GM12878 (cell line): ENCODE data around the gene MSI2. TPM values are rescaled to one million over a fixed set of nuclear protein-coding genes. Genes with fewer than 3 reads are reported as not detected.

Experiments used
- ATAC-seq: fragments of 200-7000 bp; cut with Tn5 transposase; 3 replicates; pipeline ENCODE4 v1.9.1; 2020; ENCODE audit warnings: mild to moderate bottlenecking, moderate library complexity
- BruUV-seq: library from RNA; stranded (reverse); fragments of 400-500 nt; replicated peaks from 2 replicates; lab custom pipeline; 2021; lab: Mats Ljungman, UMichigan
- CTCF ChIA-PET: fragments of 300-600 bp; sonication (Branson Sonifier 250); formaldehyde crosslinking; extraction: SDS; loops from one replicate; lab custom pipeline; 2021; ENCODE audit warnings: inconsistent platforms; lab: Yijun Ruan, JAX
- POLR2A ChIA-PET: fragments of 350-600 bp; formaldehyde crosslinking; extraction: SDS; loops from one replicate; lab custom pipeline; 2021; ENCODE audit warnings: inconsistent platforms; lab: Charles Lee
- RAD21 ChIA-PET: fragments of 300-600 bp; sonication (Branson Sonifier 250); formaldehyde crosslinking; loops from one replicate; lab custom pipeline; 2023; ENCODE audit warnings: antibody characterized with exemption; ENCODE audit not compliant: unreplicated experiment; lab: Charles Lee
- SMC1A ChIA-PET: fragments of 300-600 bp; sonication (Branson Sonifier 250); formaldehyde crosslinking; loops from one replicate; lab custom pipeline; 2023; ENCODE audit not compliant: unreplicated experiment, uncharacterized antibody; lab: Charles Lee
- DNase-seq: peaks from one replicate; pipeline ENCODE4 v3.0.0-alpha.2; 2011; ENCODE audit warnings: low read depth, low spot score
- FAIRE-seq: peaks from 3 replicates; lab custom pipeline; 2011; peaks lifted over from hg19 to GRCh38; lab: Jason Lieb, UNC
- H2AFZ ChIP-seq: 2 replicates; pipeline ENCODE4 v1.6.0; 2011; ENCODE audit warnings: low read depth, low read length, control low read depth; ENCODE audit not compliant: control insufficient read depth
- H3K27ac ChIP-seq: 2 replicates; pipeline ENCODE4 v1.5.1; 2011; ENCODE audit warnings: control low read depth; ENCODE audit not compliant: control insufficient read depth, insufficient read depth
- H3K27me3 ChIP-seq, 2 experiments: replicated peaks in 1 of 2; 2 replicates each; pipeline versions ENCODE4 v1.6.0 to v1.6.1; 2011; ENCODE audit warnings: low read length in 1 of 2; ENCODE audit not compliant: control insufficient read depth in 2 of 2, insufficient read depth in 2 of 2
- H3K36me3 ChIP-seq, 2 experiments: 2 replicates each; pipeline ENCODE4 v1.5.1; 2011; ENCODE audit warnings: low read length in 1 of 2; ENCODE audit not compliant: control insufficient read depth in 2 of 2, insufficient read depth in 2 of 2
- H3K4me1 ChIP-seq: 2 replicates; pipeline ENCODE4 v1.6.1; 2011; ENCODE audit warnings: mild to moderate bottlenecking, low read length, moderate library complexity, mixed read lengths; ENCODE audit not compliant: control insufficient read depth, insufficient read depth
- H3K4me2 ChIP-seq: 2 replicates; pipeline ENCODE4 v1.6.0; 2011; ENCODE audit warnings: control low read depth; ENCODE audit not compliant: control insufficient read depth, insufficient read depth
- H3K4me3 ChIP-seq: fragments of 200-600 bp; sonication (generic); 2 replicates; pipeline ENCODE4 v1.5.1; 2016
- H3K79me2 ChIP-seq: 2 replicates; pipeline ENCODE4 v1.6.0; 2011; ENCODE audit warnings: low read length; ENCODE audit not compliant: control insufficient read depth, insufficient read depth
- H3K9ac ChIP-seq: 2 replicates; pipeline ENCODE4 v1.8.0; 2011; ENCODE audit warnings: low read length, control low read depth, mixed read lengths; ENCODE audit not compliant: control insufficient read depth, insufficient read depth
- H3K9me3 ChIP-seq: replicated peaks from 3 replicates; pipeline ENCODE4 v1.5.1; 2011; ENCODE audit warnings: mild to moderate bottlenecking, low read length; ENCODE audit not compliant: control insufficient read depth, insufficient read depth
- H4K20me1 ChIP-seq: 2 replicates; pipeline ENCODE4 v1.6.0; 2011; ENCODE audit not compliant: control insufficient read depth, insufficient read depth
- CEBPB ChIP-seq, 2 experiments: fragments of 150-350 bp in 1 of 2; IDR thresholded peaks; 2 replicates each; pipeline ENCODE4 v1.6.1; 2012 to 2014; ENCODE audit warnings: low read depth in 2 of 2, low read length in 2 of 2, borderline replicate concordance in 1 of 2, inconsistent platforms in 1 of 2
- HDAC2 ChIP-seq: fragments of 200-600 bp; sonication (generic); IDR thresholded peaks from 2 replicates; pipeline ENCODE4 v1.6.1; 2017
- NR2C1 ChIP-seq: fragments of 450-650 bp; IDR thresholded peaks from 2 replicates; pipeline ENCODE4 v1.6.1; 2017; ENCODE audit warnings: antibody characterized with exemption, mild to moderate bottlenecking, moderate library complexity
- SMC3 ChIP-seq: IDR thresholded peaks from 2 replicates; pipeline ENCODE4 v1.6.1; 2011; ENCODE audit warnings: low read length, improper control_type of control experiment, borderline replicate concordance
- SREBF1 ChIP-seq: IDR thresholded peaks from 2 replicates; pipeline ENCODE4 v1.6.1; 2012; ENCODE audit warnings: mild to moderate bottlenecking, low read length
- STAT3 ChIP-seq: IDR thresholded peaks from 2 replicates; pipeline ENCODE4 v1.6.1; 2011; ENCODE audit warnings: low read depth, low read length, improper control_type of control experiment
- WRNIP1 ChIP-seq: IDR thresholded peaks from 2 replicates; pipeline ENCODE4 v1.6.1; 2011; ENCODE audit warnings: low read depth, low read length, improper control_type of control experiment, borderline replicate concordance
- WGBS: methylation state at CpG from one replicate; pipeline ENCODE4 v1.1.6; 2016; ENCODE audit warnings: low lambda C conversion rate; ENCODE audit not compliant: insufficient replicate concordance, insufficient coverage; ENCODE audit errors: missing lambda C conversion rate; 5-methylcytosine and 5-hydroxymethylcytosine counted together
- in situ Hi-C: fragments of 300-500 bp; cut with MboI; formaldehyde crosslinking; loops from 9 replicates; pipeline ENCODE4 v1.14.3; 2018; ENCODE audit warnings: mixed read lengths
- intact Hi-C: fragments of 100-400 bp; cut with micrococcal nuclease; formaldehyde crosslinking; loops from one replicate; pipeline ENCODE4 v1.14.2; 2022; ENCODE audit not compliant: unreplicated experiment
- polyA plus RNA-seq, 11 experiments: library from polyadenylated mRNA; depleted of rRNA in 4 of 11; unstranded in 6 of 11; stranded (reverse) in 5 of 11; fragments of >200 nt; fragmentation: Nextera tagmentation in 4 of 11; fragmentation: Illumina TruSeq in 1 of 11; extraction: Ambion mirVana in 4 of 11; extraction: Trizol in 1 of 11; gene quantifications; 1 replicate in 1 of 11; 2 replicates in 10 of 11; pipeline versions ENCODE4 v1.2.1 to v1.2.3, GENCODE V29; 2011 to 2016; ENCODE audit warnings: inconsistent platforms in 2 of 11, missing spikeins in 2 of 11, low read depth in 1 of 11
- total RNA-seq, 4 experiments: library from RNA; depleted of rRNA in 3 of 4; stranded (reverse); fragments of >200 nt in 3 of 4; fragmentation: Illumina TruSeq in 1 of 4; extraction: Trizol in 1 of 4; gene quantifications; 2 replicates each; pipeline versions ENCODE4 v1.2.1 to v1.2.3, GENCODE V29; 2013 to 2021
- TF ChIP-seq, protein P1 (sequence below), 3 experiments: IDR thresholded peaks in 2 of 3; conservative IDR thresholded peaks in 1 of 3; 2 replicates each; pipeline ENCODE4 v1.5.1; 2011; ENCODE audit warnings: low read depth in 3 of 3, low read length in 3 of 3, mild to moderate bottlenecking in 3 of 3, control low read depth in 2 of 3, moderate library complexity in 2 of 3, inconsistent platforms in 1 of 3, mixed read lengths in 1 of 3; ENCODE audit not compliant: control insufficient read depth in 2 of 3, insufficient read depth in 1 of 3; ENCODE audit errors: extremely low read depth in 1 of 3
- TF ChIP-seq, protein P2 (sequence below): IDR thresholded peaks from 2 replicates; pipeline ENCODE4 v1.6.1; 2011; ENCODE audit warnings: mild to moderate bottlenecking, low read depth, low read length, moderate library complexity; ENCODE audit not compliant: insufficient replicate concordance
- TF ChIP-seq, protein P3 (sequence below): fragments of 450-650 bp; IDR thresholded peaks from 2 replicates; pipeline ENCODE4 v1.6.1; 2017; ENCODE audit warnings: low read depth, mild to moderate bottlenecking, moderate library complexity
- TF ChIP-seq, protein P4 (sequence below): fragments of 450-650 bp; IDR thresholded peaks from 2 replicates; pipeline ENCODE4 v1.6.1; 2018; ENCODE audit warnings: mild to moderate bottlenecking, low read depth, moderate library complexity; ENCODE audit not compliant: partially characterized antibody
- TF ChIP-seq, protein P5 (sequence below): fragments of 450-650 bp; formaldehyde crosslinking; IDR thresholded peaks from 2 replicates; pipeline ENCODE4 v1.5.0; 2022; ENCODE audit warnings: mild to moderate bottlenecking, missing genetic modification characterization

Gene MSI2
- total and polyA plus RNA-seq, 10 of the 15 experiments (the other 5 are each of a cell fraction or from before 2014, with no cell fraction given) = 6.1 to 76.1 (median 42.0) TPM

DNA sequence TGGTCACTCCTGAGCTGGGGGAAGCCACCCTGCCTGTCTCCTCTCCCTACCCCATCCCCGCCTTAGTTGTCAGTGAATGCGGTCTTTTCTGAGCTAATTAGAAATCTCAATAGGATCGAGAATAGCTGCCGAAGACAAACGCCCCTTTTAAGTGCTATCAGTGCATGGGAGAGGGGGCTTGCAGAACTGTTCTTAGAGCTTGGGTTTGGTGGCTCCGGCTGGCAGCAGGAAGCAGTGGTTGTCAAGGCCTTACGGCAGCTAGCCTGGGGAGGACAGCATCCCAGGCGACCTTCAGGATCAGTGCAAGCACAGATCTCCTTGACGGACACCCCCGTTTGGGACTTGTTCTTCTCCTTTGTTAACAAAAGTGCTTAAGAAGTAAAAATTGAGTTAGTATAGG lies 293.7 kb downstream of the MSI2 start:
- RAD21 ChIA-PET = interaction anchor here (0.9 to 1.5 kb wide), 4 partner anchors 25 to 95 kb away, joined by 3 to 6 read pairs (median 5); no protein-coding TSS in a partner anchor
- H3K4me1 ChIP-seq = peaks cover 32% of the 10 kb centered on the region
- in situ Hi-C loops = no loop called here
- H2AFZ ChIP-seq = no peak overlapping the region
- no TSS peak for BruUV-seq
- no peaks in the 10 kb centered on the region for H3K27me3 ChIP-seq
- no peak overlapping the region for H3K9ac ChIP-seq
- FAIRE-seq (no peak), ATAC-seq (no peak), DNase-seq (no peak)
- no peak overlapping the region for H3K27ac ChIP-seq
- intact Hi-C loops = no loop called here
- POLR2A ChIA-PET = interaction anchor here (1.3 kb wide), 2 partner anchors 12 to 80 kb away, joined by 3 to 6 read pairs; no protein-coding TSS in a partner anchor
- no peak overlapping the region for H3K4me2 ChIP-seq
- H3K4me3 ChIP-seq = no peak overlapping the region
- 94% methylated on average over 10 of the region's 10 CpGs for WGBS
- SMC1A ChIA-PET = interaction anchor here (0.9 to 3.3 kb wide), 6 partner anchors 12 to 306 kb away, joined by 3 to 34 read pairs (median 6); no protein-coding TSS in a partner anchor
- H3K79me2 ChIP-seq = peaks cover 16% of the 10 kb centered on the region
- H3K36me3 ChIP-seq = peaks cover 0 to 4% of the 10 kb centered on the region in 2 experiments; a peak in 1 of 4 replicates
- CTCF ChIA-PET = interaction anchor here (0.7 to 4.7 kb wide), 5 partner anchors 89 to 306 kb away, joined by 3 to 25 read pairs (median 5); no protein-coding TSS in a partner anchor
- H3K9me3 ChIP-seq = no peaks in the 10 kb centered on the region
- H4K20me1 ChIP-seq = no peaks in the 10 kb centered on the region
- TF ChIP-seq, protein P1, sequence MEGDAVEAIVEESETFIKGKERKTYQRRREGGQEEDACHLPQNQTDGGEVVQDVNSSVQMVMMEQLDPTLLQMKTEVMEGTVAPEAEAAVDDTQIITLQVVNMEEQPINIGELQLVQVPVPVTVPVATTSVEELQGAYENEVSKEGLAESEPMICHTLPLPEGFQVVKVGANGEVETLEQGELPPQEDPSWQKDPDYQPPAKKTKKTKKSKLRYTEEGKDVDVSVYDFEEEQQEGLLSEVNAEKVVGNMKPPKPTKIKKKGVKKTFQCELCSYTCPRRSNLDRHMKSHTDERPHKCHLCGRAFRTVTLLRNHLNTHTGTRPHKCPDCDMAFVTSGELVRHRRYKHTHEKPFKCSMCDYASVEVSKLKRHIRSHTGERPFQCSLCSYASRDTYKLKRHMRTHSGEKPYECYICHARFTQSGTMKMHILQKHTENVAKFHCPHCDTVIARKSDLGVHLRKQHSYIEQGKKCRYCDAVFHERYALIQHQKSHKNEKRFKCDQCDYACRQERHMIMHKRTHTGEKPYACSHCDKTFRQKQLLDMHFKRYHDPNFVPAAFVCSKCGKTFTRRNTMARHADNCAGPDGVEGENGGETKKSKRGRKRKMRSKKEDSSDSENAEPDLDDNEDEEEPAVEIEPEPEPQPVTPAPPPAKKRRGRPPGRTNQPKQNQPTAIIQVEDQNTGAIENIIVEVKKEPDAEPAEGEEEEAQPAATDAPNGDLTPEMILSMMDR (IDR thresholded peaks at IDR 0.05 in 2 of 3, conservative IDR thresholded peaks at IDR 0.05 in 1 of 3; ENCODE audit: control insufficient read depth in 2 of 3, extremely low read depth in 1 of 3, insufficient read depth in 1 of 3, low read depth in 3 of 3, low read length in 3 of 3) = no peak
- TF ChIP-seq, protein P2, sequence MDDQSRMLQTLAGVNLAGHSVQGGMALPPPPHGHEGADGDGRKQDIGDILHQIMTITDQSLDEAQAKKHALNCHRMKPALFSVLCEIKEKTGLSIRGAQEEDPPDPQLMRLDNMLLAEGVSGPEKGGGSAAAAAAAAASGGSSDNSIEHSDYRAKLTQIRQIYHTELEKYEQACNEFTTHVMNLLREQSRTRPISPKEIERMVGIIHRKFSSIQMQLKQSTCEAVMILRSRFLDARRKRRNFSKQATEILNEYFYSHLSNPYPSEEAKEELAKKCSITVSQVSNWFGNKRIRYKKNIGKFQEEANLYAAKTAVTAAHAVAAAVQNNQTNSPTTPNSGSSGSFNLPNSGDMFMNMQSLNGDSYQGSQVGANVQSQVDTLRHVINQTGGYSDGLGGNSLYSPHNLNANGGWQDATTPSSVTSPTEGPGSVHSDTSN = no peak
- no peak for TF ChIP-seq STAT3
- no peak for TF ChIP-seq SREBF1
- no peak for TF ChIP-seq HDAC2
- TF ChIP-seq, protein P3, sequence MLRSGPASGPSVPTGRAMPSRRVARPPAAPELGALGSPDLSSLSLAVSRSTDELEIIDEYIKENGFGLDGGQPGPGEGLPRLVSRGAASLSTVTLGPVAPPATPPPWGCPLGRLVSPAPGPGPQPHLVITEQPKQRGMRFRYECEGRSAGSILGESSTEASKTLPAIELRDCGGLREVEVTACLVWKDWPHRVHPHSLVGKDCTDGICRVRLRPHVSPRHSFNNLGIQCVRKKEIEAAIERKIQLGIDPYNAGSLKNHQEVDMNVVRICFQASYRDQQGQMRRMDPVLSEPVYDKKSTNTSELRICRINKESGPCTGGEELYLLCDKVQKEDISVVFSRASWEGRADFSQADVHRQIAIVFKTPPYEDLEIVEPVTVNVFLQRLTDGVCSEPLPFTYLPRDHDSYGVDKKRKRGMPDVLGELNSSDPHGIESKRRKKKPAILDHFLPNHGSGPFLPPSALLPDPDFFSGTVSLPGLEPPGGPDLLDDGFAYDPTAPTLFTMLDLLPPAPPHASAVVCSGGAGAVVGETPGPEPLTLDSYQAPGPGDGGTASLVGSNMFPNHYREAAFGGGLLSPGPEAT = no peak
- TF ChIP-seq, protein P4, sequence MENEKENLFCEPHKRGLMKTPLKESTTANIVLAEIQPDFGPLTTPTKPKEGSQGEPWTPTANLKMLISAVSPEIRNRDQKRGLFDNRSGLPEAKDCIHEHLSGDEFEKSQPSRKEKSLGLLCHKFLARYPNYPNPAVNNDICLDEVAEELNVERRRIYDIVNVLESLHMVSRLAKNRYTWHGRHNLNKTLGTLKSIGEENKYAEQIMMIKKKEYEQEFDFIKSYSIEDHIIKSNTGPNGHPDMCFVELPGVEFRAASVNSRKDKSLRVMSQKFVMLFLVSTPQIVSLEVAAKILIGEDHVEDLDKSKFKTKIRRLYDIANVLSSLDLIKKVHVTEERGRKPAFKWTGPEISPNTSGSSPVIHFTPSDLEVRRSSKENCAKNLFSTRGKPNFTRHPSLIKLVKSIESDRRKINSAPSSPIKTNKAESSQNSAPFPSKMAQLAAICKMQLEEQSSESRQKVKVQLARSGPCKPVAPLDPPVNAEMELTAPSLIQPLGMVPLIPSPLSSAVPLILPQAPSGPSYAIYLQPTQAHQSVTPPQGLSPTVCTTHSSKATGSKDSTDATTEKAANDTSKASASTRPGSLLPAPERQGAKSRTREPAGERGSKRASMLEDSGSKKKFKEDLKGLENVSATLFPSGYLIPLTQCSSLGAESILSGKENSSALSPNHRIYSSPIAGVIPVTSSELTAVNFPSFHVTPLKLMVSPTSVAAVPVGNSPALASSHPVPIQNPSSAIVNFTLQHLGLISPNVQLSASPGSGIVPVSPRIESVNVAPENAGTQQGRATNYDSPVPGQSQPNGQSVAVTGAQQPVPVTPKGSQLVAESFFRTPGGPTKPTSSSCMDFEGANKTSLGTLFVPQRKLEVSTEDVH = no peak
- TF ChIP-seq CEBPB (IDR thresholded peaks at IDR 0.05; ENCODE audit: borderline replicate concordance in 1 of 2, low read depth in 2 of 2, low read length in 2 of 2) = no peak
- TF ChIP-seq NR2C1 = no peak
- TF ChIP-seq SMC3 = no peak
- TF ChIP-seq, protein P5, sequence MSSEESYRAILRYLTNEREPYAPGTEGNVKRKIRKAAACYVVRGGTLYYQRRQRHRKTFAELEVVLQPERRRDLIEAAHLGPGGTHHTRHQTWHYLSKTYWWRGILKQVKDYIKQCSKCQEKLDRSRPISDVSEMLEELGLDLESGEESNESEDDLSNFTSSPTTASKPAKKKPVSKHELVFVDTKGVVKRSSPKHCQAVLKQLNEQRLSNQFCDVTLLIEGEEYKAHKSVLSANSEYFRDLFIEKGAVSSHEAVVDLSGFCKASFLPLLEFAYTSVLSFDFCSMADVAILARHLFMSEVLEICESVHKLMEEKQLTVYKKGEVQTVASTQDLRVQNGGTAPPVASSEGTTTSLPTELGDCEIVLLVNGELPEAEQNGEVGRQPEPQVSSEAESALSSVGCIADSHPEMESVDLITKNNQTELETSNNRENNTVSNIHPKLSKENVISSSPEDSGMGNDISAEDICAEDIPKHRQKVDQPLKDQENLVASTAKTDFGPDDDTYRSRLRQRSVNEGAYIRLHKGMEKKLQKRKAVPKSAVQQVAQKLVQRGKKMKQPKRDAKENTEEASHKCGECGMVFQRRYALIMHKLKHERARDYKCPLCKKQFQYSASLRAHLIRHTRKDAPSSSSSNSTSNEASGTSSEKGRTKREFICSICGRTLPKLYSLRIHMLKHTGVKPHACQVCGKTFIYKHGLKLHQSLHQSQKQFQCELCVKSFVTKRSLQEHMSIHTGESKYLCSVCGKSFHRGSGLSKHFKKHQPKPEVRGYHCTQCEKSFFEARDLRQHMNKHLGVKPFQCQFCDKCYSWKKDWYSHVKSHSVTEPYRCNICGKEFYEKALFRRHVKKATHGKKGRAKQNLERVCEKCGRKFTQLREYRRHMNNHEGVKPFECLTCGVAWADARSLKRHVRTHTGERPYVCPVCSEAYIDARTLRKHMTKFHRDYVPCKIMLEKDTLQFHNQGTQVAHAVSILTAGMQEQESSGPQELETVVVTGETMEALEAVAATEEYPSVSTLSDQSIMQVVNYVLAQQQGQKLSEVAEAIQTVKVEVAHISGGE (CRISPR knock-in tag) = no peak
- TF ChIP-seq WRNIP1 = no peak
